Breast epithelium (tissue), 4 donors: ENCODE data around the gene KHDC4. TPM values are rescaled to one million over a fixed set of nuclear protein-coding genes. Genes with fewer than 3 reads are reported as not detected.

Source experiments
- DNase-seq, 2 donors: peaks; one replicate each; pipeline ENCODE4 v3.0.0-alpha.2; 2019; ENCODE audit warnings: low spot score in 2 of 2
- H3K27ac ChIP-seq, 2 donors: fragments of 200-600 bp; sonication (generic) in 1 of 2; one replicate each; pipeline ENCODE4 v1.5.1; 2016 to 2019; ENCODE audit warnings: mild to moderate bottlenecking in 1 of 2
- H3K27me3 ChIP-seq, 2 donors: fragments of 200-600 bp; sonication (generic) in 1 of 2; one replicate each; pipeline versions ENCODE4 v1.5.1 to v1.6.0; 2017 to 2019; ENCODE audit warnings: control low read depth in 1 of 2, mild to moderate bottlenecking in 1 of 2
- H3K36me3 ChIP-seq: fragments of 200-600 bp; one replicate; pipeline ENCODE4 v1.5.1; 2019
- H3K4me1 ChIP-seq, 2 donors: fragments of 200-600 bp; sonication (generic); one replicate each; pipeline ENCODE4 v1.5.1; 2016 to 2019; ENCODE audit warnings: control low read depth in 1 of 2
- H3K4me3 ChIP-seq, 3 donors: fragments of 200-600 bp; sonication (generic); 1 replicate in 2 of 3; 2 replicates in 1 of 3; pipeline ENCODE4 v1.5.1; 2016 to 2019; ENCODE audit warnings: mild to moderate bottlenecking in 3 of 3, moderate library complexity in 2 of 3
- H3K9me3 ChIP-seq, 2 donors: fragments of 200-600 bp; sonication (generic) in 1 of 2; one replicate each; pipeline ENCODE4 v1.5.1; 2016 to 2019; ENCODE audit warnings: control low read depth in 1 of 2
- POLR2A ChIP-seq: fragments of 450-650 bp; IDR thresholded peaks from one replicate; pipeline ENCODE4 v1.6.1; 2016; ENCODE audit warnings: antibody characterized with exemption, mild to moderate bottlenecking, moderate library complexity
- POLR2AphosphoS5 ChIP-seq, 3 donors: sonication (generic); formaldehyde crosslinking; IDR thresholded peaks; one replicate each; pipeline ENCODE4 v1.6.1; 2017; ENCODE audit warnings: antibody characterized with exemption in 3 of 3
- intact Hi-C: fragments of 100-400 bp; cut with DNase I; formaldehyde crosslinking; loops from one replicate; pipeline ENCODE4 v1.15.1; 2023; ENCODE audit warnings: low total_unique reads
- total RNA-seq, 3 donors: library from RNA; depleted of rRNA; stranded (reverse); fragments of >200 nt; gene quantifications; one replicate each; pipeline ENCODE4 v1.1.0, GENCODE V29; 2016
- TF ChIP-seq, protein P1 (sequence below), 3 donors: fragments of 450-650 bp; IDR thresholded peaks; one replicate each; pipeline ENCODE4 v1.5.1; 2016 to 2017; ENCODE audit warnings: antibody characterized with exemption in 3 of 3, mild to moderate bottlenecking in 3 of 3, moderate library complexity in 3 of 3

KHDC4 gene
- total RNA-seq, 3 donors from 2014 or later, result 52.0 to 81.5 (median 64.2) TPM

DNA sequence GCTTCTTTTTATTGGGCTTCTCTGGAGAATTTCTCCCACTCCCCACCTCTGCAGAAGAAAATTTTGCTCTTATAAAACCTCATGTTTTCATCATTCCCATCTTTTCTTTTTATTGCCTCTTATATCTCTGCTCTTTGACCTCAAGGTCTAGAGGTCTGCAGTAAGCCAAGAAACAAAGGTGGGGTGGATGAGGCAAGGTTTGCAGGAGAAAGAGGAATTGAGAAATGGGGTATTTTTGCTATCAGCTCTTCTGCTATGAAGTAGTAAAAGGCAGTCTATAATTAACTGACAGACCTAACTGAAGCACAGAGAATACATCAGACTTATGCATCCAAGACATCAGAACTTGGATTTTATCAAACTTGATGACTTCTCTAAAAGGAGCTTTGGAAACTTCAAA lies 52.0 kb downstream of the KHDC4 start:
- TF ChIP-seq, protein P1, sequence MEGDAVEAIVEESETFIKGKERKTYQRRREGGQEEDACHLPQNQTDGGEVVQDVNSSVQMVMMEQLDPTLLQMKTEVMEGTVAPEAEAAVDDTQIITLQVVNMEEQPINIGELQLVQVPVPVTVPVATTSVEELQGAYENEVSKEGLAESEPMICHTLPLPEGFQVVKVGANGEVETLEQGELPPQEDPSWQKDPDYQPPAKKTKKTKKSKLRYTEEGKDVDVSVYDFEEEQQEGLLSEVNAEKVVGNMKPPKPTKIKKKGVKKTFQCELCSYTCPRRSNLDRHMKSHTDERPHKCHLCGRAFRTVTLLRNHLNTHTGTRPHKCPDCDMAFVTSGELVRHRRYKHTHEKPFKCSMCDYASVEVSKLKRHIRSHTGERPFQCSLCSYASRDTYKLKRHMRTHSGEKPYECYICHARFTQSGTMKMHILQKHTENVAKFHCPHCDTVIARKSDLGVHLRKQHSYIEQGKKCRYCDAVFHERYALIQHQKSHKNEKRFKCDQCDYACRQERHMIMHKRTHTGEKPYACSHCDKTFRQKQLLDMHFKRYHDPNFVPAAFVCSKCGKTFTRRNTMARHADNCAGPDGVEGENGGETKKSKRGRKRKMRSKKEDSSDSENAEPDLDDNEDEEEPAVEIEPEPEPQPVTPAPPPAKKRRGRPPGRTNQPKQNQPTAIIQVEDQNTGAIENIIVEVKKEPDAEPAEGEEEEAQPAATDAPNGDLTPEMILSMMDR (IDR thresholded peaks at IDR 0.05), result no peak
- TF ChIP-seq POLR2A (no peak), POLR2AphosphoS5 (IDR thresholded peaks at IDR 0.05) (no peak)
- no peak overlapping the region for H3K4me3 ChIP-seq
- no peak for DNase-seq
- no peak overlapping the region for H3K27ac ChIP-seq
- intact Hi-C loops, result no loop called here
- H3K9me3 ChIP-seq, result no peaks in the 10 kb centered on the region
- peaks cover 0 to 6% of the 10 kb centered on the region in 2 donors for H3K4me1 ChIP-seq
- H3K27me3 ChIP-seq, result no peaks in the 10 kb centered on the region
- H3K36me3 ChIP-seq, result no peaks in the 10 kb centered on the region

DNA sequence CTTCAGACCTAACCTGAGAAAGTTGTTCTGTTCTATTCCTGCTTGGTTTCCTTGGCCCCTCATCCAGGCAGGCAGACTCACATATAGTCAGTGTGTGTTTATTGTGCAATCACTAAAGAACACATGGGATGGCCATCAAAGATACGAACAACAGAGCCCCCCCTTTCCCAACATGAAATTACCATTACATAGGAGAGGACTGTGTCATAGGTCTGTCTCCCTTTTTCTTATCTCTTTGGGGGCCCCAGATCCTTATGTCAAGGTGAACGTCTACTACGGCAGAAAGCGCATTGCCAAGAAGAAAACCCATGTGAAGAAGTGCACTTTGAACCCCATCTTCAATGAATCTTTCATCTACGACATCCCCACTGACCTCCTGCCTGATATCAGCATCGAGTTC lies 53.3 kb downstream of the KHDC4 start:
- H3K9me3 ChIP-seq, result no peaks in the 10 kb centered on the region
- intact Hi-C loops, result no loop called here
- TF ChIP-seq POLR2AphosphoS5 (IDR thresholded peaks at IDR 0.05) (no peak), POLR2A (no peak)
- TF ChIP-seq, protein P1 (IDR thresholded peaks at IDR 0.05), result no peak
- H3K4me3 ChIP-seq, result no peak overlapping the region
- H3K27ac ChIP-seq, result no peak overlapping the region
- peaks cover 0 to 6% of the 10 kb centered on the region in 2 donors for H3K4me1 ChIP-seq
- DNase-seq, result no peak
- no peaks in the 10 kb centered on the region for H3K27me3 ChIP-seq
- no peaks in the 10 kb centered on the region for H3K36me3 ChIP-seq

DNA sequence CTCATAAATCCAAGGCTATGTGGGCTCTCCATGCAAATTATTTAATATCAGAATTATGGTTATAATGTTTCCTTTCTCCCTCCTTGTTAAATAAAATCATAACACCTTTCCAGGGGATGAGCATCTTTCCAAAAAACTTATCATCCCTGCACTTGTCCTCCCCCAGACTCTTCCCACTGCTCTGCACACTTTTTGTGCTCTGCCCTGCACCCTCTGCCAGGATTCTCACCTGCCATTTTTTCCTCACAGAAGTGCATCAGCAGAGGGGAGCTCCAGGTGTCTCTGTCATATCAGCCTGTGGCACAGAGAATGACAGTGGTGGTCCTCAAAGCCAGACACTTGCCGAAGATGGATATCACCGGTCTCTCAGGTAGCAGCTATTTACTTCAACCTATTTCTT lies 54.0 kb downstream of the KHDC4 start:
- H3K27me3 ChIP-seq, result no peaks in the 10 kb centered on the region
- intact Hi-C loops, result no loop called here
- H3K4me3 ChIP-seq, result no peak overlapping the region
- H3K27ac ChIP-seq, result no peak overlapping the region
- TF ChIP-seq, protein P1 (IDR thresholded peaks at IDR 0.05), result no peak
- TF ChIP-seq POLR2AphosphoS5 (IDR thresholded peaks at IDR 0.05) (no peak), POLR2A (no peak)
- no peak for DNase-seq
- H3K9me3 ChIP-seq, result no peaks in the 10 kb centered on the region
- H3K36me3 ChIP-seq, result no peaks in the 10 kb centered on the region
- H3K4me1 ChIP-seq, result peaks cover 0 to 6% of the 10 kb centered on the region in 2 donors

DNA sequence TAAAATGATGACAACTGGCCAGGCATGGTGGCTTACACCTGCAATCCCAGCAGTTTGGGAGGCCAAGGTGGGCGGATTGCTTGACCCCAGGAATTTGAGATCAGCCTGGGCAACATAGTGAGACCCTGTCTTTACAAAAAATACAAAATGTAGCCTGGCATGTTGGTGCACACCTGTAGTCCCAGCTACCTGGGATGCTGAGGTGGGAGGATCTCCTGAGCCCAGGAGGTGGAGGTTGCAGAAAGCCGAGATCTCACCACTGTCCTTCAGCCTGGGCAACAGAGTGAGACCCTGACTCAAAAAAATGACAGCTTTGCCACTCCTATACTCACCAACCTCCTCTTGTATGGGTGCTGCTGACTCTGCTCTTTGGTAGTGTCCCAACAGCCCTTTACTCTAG lies 56.3 kb downstream of the KHDC4 start:
- no peak for DNase-seq
- Histone ChIP-seq H3K27me3 (no peaks in the 10 kb centered on the region), H3K4me3 (no peak overlapping the region), H3K27ac (no peak overlapping the region), H3K4me1 (no peaks in the 10 kb centered on the region), H3K36me3 (no peaks in the 10 kb centered on the region), H3K9me3 (no peaks in the 10 kb centered on the region)
- no peak for TF ChIP-seq POLR2A
- TF ChIP-seq POLR2AphosphoS5 (IDR thresholded peaks at IDR 0.05), result no peak
- TF ChIP-seq, protein P1 (IDR thresholded peaks at IDR 0.05), result no peak
- intact Hi-C loops, result no loop called here

DNA sequence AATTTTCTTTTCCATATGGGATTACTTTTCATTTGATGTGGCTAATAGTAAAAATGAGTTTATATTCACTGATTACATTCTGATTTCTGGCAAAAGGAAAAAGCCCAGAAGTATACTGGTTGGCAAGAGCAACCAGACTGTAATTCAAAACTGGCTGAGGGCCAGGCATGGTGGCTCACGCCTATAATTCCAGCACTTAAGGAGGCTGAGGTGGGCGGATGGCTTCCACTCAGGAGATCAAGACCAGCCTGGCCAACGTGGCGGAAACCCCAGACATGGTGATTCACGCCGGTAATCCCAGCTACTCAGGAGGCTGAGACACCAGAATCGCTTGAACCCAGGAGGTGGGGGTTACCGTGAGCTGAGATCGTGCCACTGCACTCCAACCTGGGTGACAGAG lies 60.4 kb downstream of the KHDC4 start:
- intact Hi-C loops, result no loop called here
- no peaks in the 10 kb centered on the region for H3K27me3 ChIP-seq
- no peaks in the 10 kb centered on the region for H3K4me1 ChIP-seq
- H3K9me3 ChIP-seq, result no peaks in the 10 kb centered on the region
- no peak overlapping the region for H3K4me3 ChIP-seq
- no peak overlapping the region for H3K27ac ChIP-seq
- TF ChIP-seq, protein P1 (IDR thresholded peaks at IDR 0.05), result no peak
- TF ChIP-seq POLR2AphosphoS5 (IDR thresholded peaks at IDR 0.05) (no peak), POLR2A (no peak)
- no peak for DNase-seq
- H3K36me3 ChIP-seq, result no peaks in the 10 kb centered on the region
